Type B pancreatic cell (in vitro differentiated cells): Measurements from ENCODE around the gene EMILIN1. TPM values are rescaled to one million over a fixed set of nuclear protein-coding genes. Genes with fewer than 3 reads are reported as not detected.
A peak's percentile ranks its signal among the peaks of the same experiment; 100 is the strongest.

Source experiments
- DNase-seq: peaks from one replicate; pipeline ENCODE4 v3.0.0; 2021; ENCODE audit warnings: mixed read lengths; ENCODE audit not compliant: unreplicated experiment; ENCODE audit errors: extremely low spot score
- H3K27ac Mint-ChIP-seq: 2 replicates; pipeline ENCODE4 v1.8.0; 2021; ENCODE audit warnings: mild to moderate bottlenecking, mixed read lengths
- H3K27me3 Mint-ChIP-seq: 2 replicates; pipeline ENCODE4 v1.8.0; 2021; ENCODE audit warnings: mixed read lengths
- H3K36me3 Mint-ChIP-seq: 2 replicates; pipeline ENCODE4 v1.8.0; 2021; ENCODE audit warnings: mixed read lengths
- H3K4me1 Mint-ChIP-seq: one replicate; pipeline ENCODE4 v1.8.0; 2021; ENCODE audit warnings: mixed read lengths; ENCODE audit not compliant: unreplicated experiment
- H3K4me3 Mint-ChIP-seq: 2 replicates; pipeline ENCODE4 v1.8.0; 2021; ENCODE audit warnings: mild to moderate bottlenecking, mixed read lengths
- H3K9me3 Mint-ChIP-seq: 2 replicates; pipeline ENCODE4 v1.8.0; 2021; ENCODE audit warnings: mixed read lengths
- total RNA-seq: library from RNA; stranded (reverse); gene quantifications from 2 replicates; pipeline ENCODE4 v1.2.1, GENCODE V29; 2021; ENCODE audit warnings: low replicate concordance
- TF ChIP-seq, protein P1 (sequence below): fragments of 200-600 bp; sonication (generic); conservative IDR thresholded peaks from 2 replicates; pipeline ENCODE4 v1.5.0; 2021; ENCODE audit warnings: antibody characterized with exemption, mild to moderate bottlenecking

Gene EMILIN1
- total RNA-seq, 1 donor from 2014 or later = 60.7 TPM

DNA sequence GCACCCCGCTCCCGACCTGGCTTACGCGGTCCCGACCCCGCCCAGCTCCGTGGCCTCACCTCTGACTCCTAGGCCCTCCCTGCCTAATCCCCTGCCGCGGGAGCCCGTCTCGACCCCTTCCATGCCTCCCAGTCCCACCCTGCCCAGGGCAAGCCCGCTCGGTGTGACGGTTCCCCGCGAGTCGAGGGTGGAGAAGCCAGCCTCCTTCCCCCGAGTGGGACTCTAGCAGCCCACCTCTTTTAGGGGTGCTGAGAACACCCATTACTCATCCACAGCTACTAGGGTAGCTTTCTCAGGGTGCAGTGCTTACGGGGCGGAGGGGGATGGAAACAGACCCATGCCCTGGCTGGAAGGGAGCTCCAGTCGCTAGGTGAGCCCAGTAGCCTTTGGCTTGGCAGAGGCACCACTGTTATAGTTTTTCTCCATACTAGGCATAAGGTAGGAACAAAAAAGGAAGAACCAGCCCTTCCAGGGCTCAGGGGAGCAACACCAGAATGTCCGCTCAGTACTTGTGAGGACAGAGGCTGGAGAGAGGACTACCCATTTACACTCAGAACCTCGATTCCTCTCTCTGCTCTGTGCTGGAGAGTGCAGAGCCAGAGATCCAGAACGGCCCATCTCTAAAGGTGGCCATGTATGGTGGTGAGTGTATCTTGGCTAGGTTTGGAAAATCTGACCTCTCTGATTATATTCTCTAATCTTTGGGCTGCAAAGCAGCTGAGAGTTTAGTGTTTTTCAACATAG, 26.3 kb upstream of the EMILIN1 start:
- Mint-ChIP-seq H3K36me3 (peaks cover 22% of the 10 kb centered on the region), H3K9me3 (peaks cover 7% of the 10 kb centered on the region), H3K27ac (peak overlapping the region; percentile 88), H3K4me3 (peak overlapping the region; percentile 99), H3K27me3 (peaks cover 14% of the 10 kb centered on the region), H3K4me1 (peaks cover 23% of the 10 kb centered on the region)
- TF ChIP-seq, protein P1, sequence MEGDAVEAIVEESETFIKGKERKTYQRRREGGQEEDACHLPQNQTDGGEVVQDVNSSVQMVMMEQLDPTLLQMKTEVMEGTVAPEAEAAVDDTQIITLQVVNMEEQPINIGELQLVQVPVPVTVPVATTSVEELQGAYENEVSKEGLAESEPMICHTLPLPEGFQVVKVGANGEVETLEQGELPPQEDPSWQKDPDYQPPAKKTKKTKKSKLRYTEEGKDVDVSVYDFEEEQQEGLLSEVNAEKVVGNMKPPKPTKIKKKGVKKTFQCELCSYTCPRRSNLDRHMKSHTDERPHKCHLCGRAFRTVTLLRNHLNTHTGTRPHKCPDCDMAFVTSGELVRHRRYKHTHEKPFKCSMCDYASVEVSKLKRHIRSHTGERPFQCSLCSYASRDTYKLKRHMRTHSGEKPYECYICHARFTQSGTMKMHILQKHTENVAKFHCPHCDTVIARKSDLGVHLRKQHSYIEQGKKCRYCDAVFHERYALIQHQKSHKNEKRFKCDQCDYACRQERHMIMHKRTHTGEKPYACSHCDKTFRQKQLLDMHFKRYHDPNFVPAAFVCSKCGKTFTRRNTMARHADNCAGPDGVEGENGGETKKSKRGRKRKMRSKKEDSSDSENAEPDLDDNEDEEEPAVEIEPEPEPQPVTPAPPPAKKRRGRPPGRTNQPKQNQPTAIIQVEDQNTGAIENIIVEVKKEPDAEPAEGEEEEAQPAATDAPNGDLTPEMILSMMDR = no peak
- no peak for DNase-seq

DNA sequence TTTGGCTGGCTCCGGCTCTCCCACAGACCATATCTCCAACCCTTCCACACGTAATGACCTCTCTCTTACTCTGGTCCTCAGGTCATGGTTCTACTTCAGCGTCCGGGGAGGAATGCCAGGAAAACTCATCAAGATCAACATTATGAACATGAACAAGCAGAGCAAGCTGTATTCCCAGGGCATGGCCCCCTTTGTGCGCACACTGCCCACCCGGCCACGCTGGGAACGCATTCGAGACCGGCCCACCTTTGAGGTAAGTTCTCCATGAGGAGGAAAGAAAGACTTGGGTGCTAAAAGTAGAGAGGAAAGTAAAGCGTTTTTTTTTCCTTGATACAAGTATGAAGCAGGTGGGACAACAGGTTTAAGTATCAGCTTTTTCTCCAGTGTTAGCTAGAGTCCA, 25.1 kb upstream of the EMILIN1 start:
- Mint-ChIP-seq H3K27me3 (peaks cover 14% of the 10 kb centered on the region), H3K27ac (peak overlapping the region; percentile 57), H3K36me3 (peaks cover 22% of the 10 kb centered on the region), H3K4me1 (peaks cover 23% of the 10 kb centered on the region), H3K9me3 (peaks cover 7% of the 10 kb centered on the region), H3K4me3 (peak overlapping the region; percentile 99)
- TF ChIP-seq, protein P1 = no peak
- DNase-seq = no peak

DNA sequence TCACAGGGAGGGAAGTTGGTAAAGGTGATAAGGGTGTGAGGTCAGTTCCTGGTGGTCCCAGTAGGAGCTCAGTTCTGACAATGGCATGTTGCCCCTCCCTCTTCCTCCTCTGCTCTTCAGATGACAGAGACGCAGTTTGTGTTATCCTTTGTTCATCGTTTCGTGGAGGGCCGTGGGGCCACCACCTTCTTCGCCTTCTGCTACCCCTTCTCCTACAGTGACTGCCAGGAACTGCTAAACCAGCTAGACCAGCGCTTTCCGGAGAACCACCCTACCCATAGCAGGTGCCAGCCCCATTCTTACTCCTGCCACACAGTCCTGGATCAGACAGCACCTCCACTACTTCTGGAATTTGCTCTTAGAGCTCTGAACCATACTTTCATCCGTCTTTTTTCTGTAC, 24.6 kb upstream of the EMILIN1 start:
- DNase-seq = no peak
- Mint-ChIP-seq H3K27ac (no peak overlapping the region), H3K4me3 (peak overlapping the region; percentile 22), H3K27me3 (peaks cover 14% of the 10 kb centered on the region), H3K9me3 (peaks cover 7% of the 10 kb centered on the region), H3K4me1 (peaks cover 23% of the 10 kb centered on the region), H3K36me3 (peaks cover 22% of the 10 kb centered on the region)
- TF ChIP-seq, protein P1 = no peak

- Mint-ChIP-seq H3K27ac (no peak overlapping the region), H3K9me3 (peaks cover 7% of the 10 kb centered on the region), H3K27me3 (peaks cover 14% of the 10 kb centered on the region), H3K4me1 (peaks cover 18% of the 10 kb centered on the region), H3K4me3 (no peak overlapping the region), H3K36me3 (peaks cover 22% of the 10 kb centered on the region)
- TF ChIP-seq, protein P1 = no peak
- DNase-seq = no peak
These were observed 23.7 kb upstream of the EMILIN1 start for GRCh38 chr2:27054721-27055120.

GRCh38 chr2:27057184-27057583, 21.2 kb upstream of the EMILIN1 start:
- TF ChIP-seq, protein P1 = no peak
- H3K9me3 Mint-ChIP-seq = no peaks in the 10 kb centered on the region
- no peak overlapping the region for H3K4me3 Mint-ChIP-seq
- H3K4me1 Mint-ChIP-seq = peaks cover 1% of the 10 kb centered on the region
- H3K36me3 Mint-ChIP-seq = peaks cover 10% of the 10 kb centered on the region
- no peak for DNase-seq
- no peaks in the 10 kb centered on the region for H3K27me3 Mint-ChIP-seq
- no peak overlapping the region for H3K27ac Mint-ChIP-seq
